CD14-positive monocyte (primary cell): Measurements from ENCODE around the gene SMIM20. TPM values are rescaled to one million over a fixed set of nuclear protein-coding genes. Genes with fewer than 3 reads are reported as not detected.

ENCODE experiments used
- DNase-seq, 3 donors: peaks; one replicate each; pipeline ENCODE4 v3.0.0-alpha.2; 2011 to 2022
- H2AFZ ChIP-seq: 2 replicates; pipeline ENCODE4 v1.6.0; 2012; ENCODE audit warnings: mild to moderate bottlenecking, low read depth, low read length, inconsistent platforms; ENCODE audit not compliant: insufficient read depth, poor library complexity, severe bottlenecking
- H3K27ac ChIP-seq, 2 donors: 1 replicate in 1 of 2; 2 replicates in 1 of 2; pipeline ENCODE4 v1.5.1; 2012 to 2013; ENCODE audit warnings: low read length in 2 of 2, control low read depth in 1 of 2, inconsistent platforms in 1 of 2, low read depth in 1 of 2, mild to moderate bottlenecking in 1 of 2
- H3K27me3 ChIP-seq, 2 donors: one replicate each; pipeline versions ENCODE4 v1.6.0 to v1.6.1; 2011 to 2013; ENCODE audit warnings: low read length in 2 of 2; ENCODE audit not compliant: control insufficient read depth in 2 of 2, insufficient read depth in 2 of 2
- H3K36me3 ChIP-seq, 2 donors: replicated peaks in 1 of 2; 1 replicate in 1 of 2; 2 replicates in 1 of 2; pipeline versions ENCODE4 v1.5.1 to v1.6.1; 2012 to 2013; ENCODE audit warnings: low read length in 2 of 2, control low read depth in 1 of 2, inconsistent platforms in 1 of 2, mild to moderate bottlenecking in 1 of 2; ENCODE audit not compliant: insufficient read depth in 2 of 2, control insufficient read depth in 1 of 2
- H3K4me1 ChIP-seq, 2 donors: 1 replicate in 1 of 2; 2 replicates in 1 of 2; pipeline versions ENCODE4 v1.5.1 to v1.6.1; 2012 to 2013; ENCODE audit warnings: low read length in 2 of 2, control low read depth in 1 of 2, inconsistent platforms in 1 of 2, mild to moderate bottlenecking in 1 of 2, moderate library complexity in 1 of 2; ENCODE audit not compliant: insufficient read depth in 2 of 2, control insufficient read depth in 1 of 2
- H3K4me2 ChIP-seq: replicated peaks from 2 replicates; pipeline ENCODE3; 2012; ENCODE audit warnings: low read length, moderate library complexity, mild to moderate bottlenecking; ENCODE audit not compliant: poor library complexity, severe bottlenecking; ENCODE audit errors: extremely low read depth
- H3K4me3 ChIP-seq, 3 experiments: fragments of 200-600 bp in 1 of 3; sonication (generic) in 1 of 3; replicated peaks in 1 of 3; 1 replicate in 2 of 3; 2 replicates in 1 of 3; pipeline ENCODE4 v1.5.1; 2011 to 2013; ENCODE audit warnings: low read length in 3 of 3, mild to moderate bottlenecking in 3 of 3, control low read depth in 2 of 3, low read depth in 2 of 3, inconsistent platforms in 1 of 3, moderate library complexity in 1 of 3
- H3K79me2 ChIP-seq: 2 replicates; pipeline ENCODE4 v1.6.0; 2012; ENCODE audit warnings: mild to moderate bottlenecking, control low read depth, inconsistent platforms, low read length, moderate library complexity; ENCODE audit not compliant: insufficient read depth
- H3K9ac ChIP-seq: 2 replicates; pipeline ENCODE4 v1.6.0; 2017; ENCODE audit warnings: low read length, mild to moderate bottlenecking; ENCODE audit not compliant: insufficient read depth, poor library complexity, severe bottlenecking
- H3K9me3 ChIP-seq, 2 donors: replicated peaks in 1 of 2; 1 replicate in 1 of 2; 2 replicates in 1 of 2; pipeline versions ENCODE4 v1.5.1 to v1.6.1; 2012 to 2013; ENCODE audit warnings: low read length in 2 of 2, control low read depth in 1 of 2; ENCODE audit not compliant: control insufficient read depth in 1 of 2, insufficient read depth in 1 of 2
- H4K20me1 ChIP-seq: 2 replicates; pipeline ENCODE4 v1.6.0; 2012; ENCODE audit warnings: mild to moderate bottlenecking, low read length, control low read depth, moderate library complexity; ENCODE audit not compliant: insufficient read depth
- H3K27ac Mint-ChIP-seq, 7 donors: one replicate each; pipeline ENCODE4 v1.8.0; 2020; ENCODE audit warnings: mild to moderate bottlenecking in 7 of 7, mixed read lengths in 7 of 7, moderate library complexity in 6 of 7, inconsistent platforms in 2 of 7
- H3K27me3 Mint-ChIP-seq, 3 donors: one replicate each; pipeline ENCODE4 v1.8.0; 2021 to 2022; ENCODE audit warnings: low read depth in 3 of 3, mild to moderate bottlenecking in 3 of 3, mixed read lengths in 3 of 3, moderate library complexity in 3 of 3, inconsistent platforms in 1 of 3
- H3K36me3 Mint-ChIP-seq, 2 donors: one replicate each; pipeline ENCODE4 v1.8.0; 2020; ENCODE audit warnings: mixed read lengths in 2 of 2, inconsistent platforms in 1 of 2, mild to moderate bottlenecking in 1 of 2
- H3K4me1 Mint-ChIP-seq: one replicate; pipeline ENCODE4 v1.8.0; 2020; ENCODE audit warnings: mild to moderate bottlenecking, mixed read lengths
- H3K4me3 Mint-ChIP-seq, 2 donors: one replicate each; pipeline ENCODE4 v1.8.0; 2020; ENCODE audit warnings: mild to moderate bottlenecking in 2 of 2, mixed read lengths in 2 of 2, moderate library complexity in 1 of 2
- H3K9me3 Mint-ChIP-seq, 7 donors: one replicate each; pipeline ENCODE4 v1.8.0; 2020 to 2022; ENCODE audit warnings: mixed read lengths in 7 of 7, mild to moderate bottlenecking in 6 of 7, moderate library complexity in 6 of 7, inconsistent platforms in 2 of 7
- WGBS: methylation state at CpG from one replicate; pipeline ENCODE4 v1.1.5; 2013; ENCODE audit warnings: missing lambda C conversion rate; ENCODE audit not compliant: insufficient coverage; 5-methylcytosine and 5-hydroxymethylcytosine counted together
- intact Hi-C, 2 donors: fragments of 100-400 bp; cut with micrococcal nuclease; formaldehyde crosslinking; loops; one replicate each; pipeline versions ENCODE4 v1.15.0 to v1.15.1; 2023
- polyA plus RNA-seq, 3 donors: library from polyadenylated mRNA; depleted of rRNA in 1 of 3; unstranded in 2 of 3; stranded (reverse) in 1 of 3; fragments of 300-500 nt in 2 of 3; fragments of >200 nt in 1 of 3; fragmentation: Illumina TruSeq in 2 of 3; gene quantifications; 1 replicate in 2 of 3; 2 replicates in 1 of 3; pipeline ENCODE4 v1.2.3, GENCODE V29; 2012 to 2021
- TF ChIP-seq, protein P1 (sequence below): fragments of 200-600 bp; IDR thresholded peaks from one replicate; pipeline ENCODE4 v1.8.0; 2022; ENCODE audit warnings: antibody characterized with exemption, mild to moderate bottlenecking

Gene SMIM20
- polyA plus RNA-seq, 3 donors = 10.4 to 38.1 (median 33.7) TPM

DNA sequence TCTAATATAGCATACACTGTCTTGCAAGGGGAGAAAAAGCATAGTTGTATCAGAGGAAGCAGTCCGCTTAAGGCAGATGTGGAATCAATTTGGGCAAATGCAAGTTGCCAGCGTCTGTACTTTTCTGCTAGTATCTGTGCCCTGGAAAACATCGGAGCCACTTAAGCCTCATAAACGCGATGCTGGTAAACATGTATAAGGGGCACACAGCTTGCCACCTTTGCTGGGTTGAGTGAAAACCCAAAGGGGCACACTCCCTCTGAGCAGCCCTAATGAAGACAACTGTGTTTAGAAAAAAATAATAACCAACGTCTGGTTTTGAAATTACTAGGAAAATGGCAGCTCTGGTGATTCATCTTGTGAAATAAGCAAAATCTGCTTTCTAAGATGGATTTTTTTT lies 24.3 kb downstream of the SMIM20 start:
- H3K9me3 Mint-ChIP-seq = peaks cover 0 to 2% (median 0%) of the 10 kb centered on the region in 7 donors
- H4K20me1 ChIP-seq = no peaks in the 10 kb centered on the region
- H3K79me2 ChIP-seq = no peaks in the 10 kb centered on the region
- no peak overlapping the region for H3K27ac ChIP-seq
- no peak for DNase-seq
- H3K4me2 ChIP-seq = no peak overlapping the region
- no peaks in the 10 kb centered on the region for H3K9me3 ChIP-seq
- no peaks in the 10 kb centered on the region for H3K27me3 ChIP-seq
- H3K36me3 Mint-ChIP-seq = peaks cover 0 to 2% of the 10 kb centered on the region in 2 donors
- no peak overlapping the region for H3K4me3 Mint-ChIP-seq
- no peaks in the 10 kb centered on the region for H3K4me1 ChIP-seq
- peaks cover 11% of the 10 kb centered on the region for H3K4me1 Mint-ChIP-seq
- H2AFZ ChIP-seq = no peak overlapping the region
- H3K27me3 Mint-ChIP-seq = peaks cover 8 to 16% (median 9%) of the 10 kb centered on the region in 3 donors
- intact Hi-C loops = no loop called here
- no peaks in the 10 kb centered on the region for H3K36me3 ChIP-seq
- TF ChIP-seq, protein P1, sequence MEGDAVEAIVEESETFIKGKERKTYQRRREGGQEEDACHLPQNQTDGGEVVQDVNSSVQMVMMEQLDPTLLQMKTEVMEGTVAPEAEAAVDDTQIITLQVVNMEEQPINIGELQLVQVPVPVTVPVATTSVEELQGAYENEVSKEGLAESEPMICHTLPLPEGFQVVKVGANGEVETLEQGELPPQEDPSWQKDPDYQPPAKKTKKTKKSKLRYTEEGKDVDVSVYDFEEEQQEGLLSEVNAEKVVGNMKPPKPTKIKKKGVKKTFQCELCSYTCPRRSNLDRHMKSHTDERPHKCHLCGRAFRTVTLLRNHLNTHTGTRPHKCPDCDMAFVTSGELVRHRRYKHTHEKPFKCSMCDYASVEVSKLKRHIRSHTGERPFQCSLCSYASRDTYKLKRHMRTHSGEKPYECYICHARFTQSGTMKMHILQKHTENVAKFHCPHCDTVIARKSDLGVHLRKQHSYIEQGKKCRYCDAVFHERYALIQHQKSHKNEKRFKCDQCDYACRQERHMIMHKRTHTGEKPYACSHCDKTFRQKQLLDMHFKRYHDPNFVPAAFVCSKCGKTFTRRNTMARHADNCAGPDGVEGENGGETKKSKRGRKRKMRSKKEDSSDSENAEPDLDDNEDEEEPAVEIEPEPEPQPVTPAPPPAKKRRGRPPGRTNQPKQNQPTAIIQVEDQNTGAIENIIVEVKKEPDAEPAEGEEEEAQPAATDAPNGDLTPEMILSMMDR = no peak
- WGBS = 100% methylated on average over 4 of the region's 6 CpGs
- no peak overlapping the region for H3K4me3 ChIP-seq
- no peak overlapping the region for H3K9ac ChIP-seq
- H3K27ac Mint-ChIP-seq = no peak overlapping the region

DNA sequence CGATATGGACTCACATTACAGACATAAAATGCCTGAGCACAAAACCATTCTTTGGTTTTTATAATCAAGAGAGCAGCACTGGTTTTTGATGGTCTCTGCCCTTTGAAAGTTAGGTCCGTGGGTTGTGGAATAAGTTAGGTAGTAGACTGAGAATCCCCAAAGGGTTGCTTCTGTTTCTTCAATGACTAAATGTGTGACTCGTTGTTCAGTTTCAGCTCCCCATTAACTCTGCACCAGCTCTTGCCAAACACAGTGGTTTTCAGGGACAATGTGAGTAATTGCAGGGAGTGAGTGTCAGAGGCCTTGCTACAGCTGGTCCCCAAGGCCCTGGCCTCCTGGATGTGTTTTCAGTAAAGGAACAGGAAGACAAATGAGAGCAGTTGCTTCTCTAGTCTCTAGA lies 24.8 kb downstream of the SMIM20 start:
- no peaks in the 10 kb centered on the region for H3K27me3 ChIP-seq
- peak; percentile 3 to 63 (median 15) for DNase-seq
- no peak overlapping the region for H3K4me3 ChIP-seq
- no peaks in the 10 kb centered on the region for H4K20me1 ChIP-seq
- H3K27me3 Mint-ChIP-seq = peaks cover 8 to 16% (median 8%) of the 10 kb centered on the region in 3 donors
- H2AFZ ChIP-seq = no peak overlapping the region
- H3K36me3 ChIP-seq = no peaks in the 10 kb centered on the region
- H3K27ac Mint-ChIP-seq = peak overlapping the region in 1 of 7 donors; percentile 8
- no peaks in the 10 kb centered on the region for H3K79me2 ChIP-seq
- peaks cover 11% of the 10 kb centered on the region for H3K4me1 Mint-ChIP-seq
- no peak overlapping the region for H3K4me2 ChIP-seq
- no peak overlapping the region for H3K27ac ChIP-seq
- H3K4me3 Mint-ChIP-seq = no peak overlapping the region
- H3K4me1 ChIP-seq = no peaks in the 10 kb centered on the region
- peaks cover 0 to 2% (median 0%) of the 10 kb centered on the region in 7 donors for H3K9me3 Mint-ChIP-seq
- intact Hi-C loops = no loop called here
- no CpG with 5 or more reads among the region's 3 CpGs for WGBS
- H3K36me3 Mint-ChIP-seq = peaks cover 0 to 2% of the 10 kb centered on the region in 2 donors
- no peak overlapping the region for H3K9ac ChIP-seq
- TF ChIP-seq, protein P1 = no peak
- no peaks in the 10 kb centered on the region for H3K9me3 ChIP-seq
